Endothelial cell of umbilical vein (primary cell): ENCODE measurements around the gene HOXA3. TPM values are rescaled to one million over a fixed set of nuclear protein-coding genes. Genes with fewer than 3 reads are reported as not detected.
A peak's percentile ranks its signal among the peaks of the same experiment; 100 is the strongest.

Experiments
- BruUV-seq: library from RNA; stranded (reverse); fragments of 400-500 nt; replicated peaks from 2 replicates; lab custom pipeline; 2021; lab: Mats Ljungman, UMichigan
- CTCF ChIA-PET: fragments of 300-600, 350-600 bp; sonication (Branson Sonifier 250); formaldehyde crosslinking; loops from one replicate; lab custom pipeline; 2021; ENCODE audit warnings: antibody characterized with exemption, inconsistent platforms; lab: Charles Lee
- POLR2A ChIA-PET: fragments of 300-600, 350-600 bp; sonication (Branson Sonifier 250); formaldehyde crosslinking; loops from one replicate; lab custom pipeline; 2021; ENCODE audit warnings: antibody characterized with exemption, inconsistent platforms; lab: Charles Lee
- DNase-seq: peaks from one replicate; pipeline ENCODE4 v3.0.0-alpha.2; 2011; ENCODE audit warnings: low read depth, low spot score
- FAIRE-seq: peaks from 2 replicates; lab custom pipeline; 2011; peaks lifted over from hg19 to GRCh38; lab: Jason Lieb, UNC
- H2AFZ ChIP-seq: 2 replicates; pipeline ENCODE4 v1.6.0; 2012; ENCODE audit warnings: low read depth, low read length, control low read depth, inconsistent platforms
- H3K27ac ChIP-seq: 2 replicates; pipeline ENCODE4 v1.5.1; 2011; ENCODE audit warnings: low read depth, mild to moderate bottlenecking, control low read depth, low read length, moderate library complexity; ENCODE audit not compliant: insufficient read depth
- H3K27me3 ChIP-seq, 2 experiments: 2 replicates each; pipeline versions ENCODE4 v1.6.0 to v1.6.1; 2011; ENCODE audit warnings: low read length in 2 of 2, mixed read lengths in 1 of 2; ENCODE audit not compliant: control insufficient read depth in 2 of 2, insufficient read depth in 2 of 2
- H3K36me3 ChIP-seq, 2 experiments: 2 replicates in 1 of 2; 3 replicates in 1 of 2; pipeline ENCODE4 v1.5.1; 2011; ENCODE audit warnings: low read length in 2 of 2, mild to moderate bottlenecking in 1 of 2, moderate library complexity in 1 of 2; ENCODE audit not compliant: control insufficient read depth in 2 of 2, insufficient read depth in 2 of 2; ENCODE audit errors: extremely low read depth in 1 of 2
- H3K4me1 ChIP-seq: 3 replicates; pipeline ENCODE4 v1.5.1; 2011; ENCODE audit warnings: mild to moderate bottlenecking, low read length; ENCODE audit not compliant: control insufficient read depth, insufficient read depth; ENCODE audit errors: extremely low read depth
- H3K4me2 ChIP-seq: 2 replicates; pipeline ENCODE4 v1.6.1; 2011; ENCODE audit warnings: low read length, control low read depth, mixed read lengths; ENCODE audit not compliant: insufficient read depth
- H3K4me3 ChIP-seq, 3 experiments: fragments of 200-600 bp in 1 of 3; sonication (generic), shearing (Covaris generic) in 1 of 3; replicated peaks in 1 of 3; 2 replicates each; pipeline ENCODE4 v1.5.1; 2011 to 2016; ENCODE audit warnings: control low read depth in 3 of 3, low read length in 3 of 3, mild to moderate bottlenecking in 2 of 3, inconsistent platforms in 1 of 3, low read depth in 1 of 3, moderate library complexity in 1 of 3; ENCODE audit not compliant: insufficient read depth in 1 of 3
- H3K79me2 ChIP-seq: 2 replicates; pipeline ENCODE4 v1.6.0; 2012; ENCODE audit warnings: low read length, inconsistent platforms; ENCODE audit not compliant: control insufficient read depth, insufficient read depth
- H3K9ac ChIP-seq: replicated peaks from 2 replicates; pipeline ENCODE3; 2011; ENCODE audit warnings: low read length, control low read depth; ENCODE audit not compliant: insufficient read depth; ENCODE audit errors: extremely low read depth
- H3K9me1 ChIP-seq: replicated peaks from 3 replicates; pipeline ENCODE4 v1.6.0; 2011; ENCODE audit warnings: mild to moderate bottlenecking, low read length; ENCODE audit not compliant: control insufficient read depth, insufficient read depth; ENCODE audit errors: extremely low read depth
- H3K9me3 ChIP-seq: replicated peaks from 2 replicates; pipeline ENCODE4 v1.5.1; 2012; ENCODE audit warnings: low read length, inconsistent platforms; ENCODE audit not compliant: control insufficient read depth, insufficient read depth
- H4K20me1 ChIP-seq: replicated peaks from 2 replicates; pipeline ENCODE3; 2011; ENCODE audit warnings: mild to moderate bottlenecking, low read length; ENCODE audit not compliant: control insufficient read depth, insufficient read depth; ENCODE audit errors: extremely low read depth
- CTCF ChIP-seq, 2 donors: IDR thresholded peaks; 1 replicate in 1 of 2; 2 replicates in 1 of 2; pipeline ENCODE4 v1.5.1; 2011; ENCODE audit warnings: low read length in 2 of 2, mild to moderate bottlenecking in 2 of 2, moderate library complexity in 2 of 2, control low read depth in 1 of 2, inconsistent platforms in 1 of 2, low read depth in 1 of 2; ENCODE audit not compliant: insufficient read depth in 1 of 2; ENCODE audit errors: extremely low read depth in 1 of 2
- GATA2 ChIP-seq: IDR thresholded peaks from 2 replicates; pipeline ENCODE4 v1.7.0; 2011; ENCODE audit warnings: low read depth, mild to moderate bottlenecking, moderate library complexity, mixed read lengths, low read length; ENCODE audit not compliant: insufficient read length, insufficient read depth
- POLR2A ChIP-seq: IDR thresholded peaks from 2 replicates; pipeline ENCODE4 v1.6.1; 2012; ENCODE audit warnings: low read depth, mild to moderate bottlenecking, control low read depth, low read length
- dilution Hi-C: fragments of 300-500 bp; cut with MboI; formaldehyde crosslinking; loops from one replicate; pipeline ENCODE4 v1.15.0; 2019; ENCODE audit warnings: low sequenced_read_pairs; ENCODE audit not compliant: extremely low pct_ligation_motif_present
- intact Hi-C: fragments of 100-400 bp; cut with micrococcal nuclease; formaldehyde crosslinking; loops from one replicate; pipeline ENCODE4 v1.10.0; 2022
- polyA plus RNA-seq, 4 experiments: library from polyadenylated mRNA; depleted of rRNA in 3 of 4; stranded (reverse) in 3 of 4; unstranded in 1 of 4; fragments of >200 nt; gene quantifications; 2 replicates each; pipeline versions ENCODE4 v1.2.1 to v1.2.3, GENCODE V29; 2011 to 2012; ENCODE audit warnings: missing spikeins in 1 of 4
- total RNA-seq: library from RNA; stranded (reverse); gene quantifications from 2 replicates; pipeline ENCODE4 v1.2.3, GENCODE V29; 2021

HOXA3 gene
- total and polyA plus RNA-seq, 2 donors (not counting 3 experiments of a cell fraction or from before 2014, with no cell fraction given), result 4.7 to 14.0 TPM

GRCh38 chr7:27116031-27116961 is 36.1 kb downstream of the HOXA3 start:
- Histone ChIP-seq H3K9ac (peak overlapping the region; percentile 97), H3K9me3 (no peaks in the 10 kb centered on the region), H3K27me3 (no peaks in the 10 kb centered on the region), H4K20me1 (no peaks in the 10 kb centered on the region), H3K4me2 (peak overlapping the region; percentile 97), H3K36me3 (no peaks in the 10 kb centered on the region), H3K4me3 (peak overlapping the region; percentile 50 to 91 (median 91)), H3K79me2 (peaks cover 90% of the 10 kb centered on the region), H3K27ac (peak overlapping the region; percentile 96), H3K9me1 (no peaks in the 10 kb centered on the region), H2AFZ (no peak overlapping the region), H3K4me1 (peaks cover 76% of the 10 kb centered on the region)
- dilution Hi-C loops, result no loop called here
- FAIRE-seq, result no peak
- POLR2A ChIA-PET, result interaction anchor here (1.5 to 1.6 kb wide), 2 partner anchors 18 to 34 kb away, joined by 3 to 4 read pairs; no protein-coding TSS in a partner anchor
- DNase-seq, result peak; percentile 72
- TF ChIP-seq GATA2, result no peak
- no peak for TF ChIP-seq CTCF (IDR thresholded peaks at IDR 0.05; ENCODE audit: extremely low read depth in 1 of 2, insufficient read depth in 1 of 2, low read depth in 1 of 2, low read length in 2 of 2)
- TF ChIP-seq POLR2A, result peak; percentile 14
- intact Hi-C loops, result loop anchor here (10.0 kb wide), 1 partner anchor 961 kb away; the partner anchor contains the start of gene NFE2L3
- CTCF ChIA-PET, result interaction anchor here (0.8 to 9.1 kb wide), 17 partner anchors 10 to 434 kb away, joined by 3 to 70 read pairs (median 4); partner anchors contain the start of genes HOXA1, HOXA3 and HOXA5
- no TSS peak for BruUV-seq
